Epidermal melanocyte (primary cell): ENCODE measurements around the gene DNAI7.

Source experiments
- DNase-seq: peaks from one replicate; pipeline ENCODE4 v3.0.0; 2011; ENCODE audit warnings: low spot score; ENCODE audit not compliant: insufficient read length

Gene DNAI7

DNA sequence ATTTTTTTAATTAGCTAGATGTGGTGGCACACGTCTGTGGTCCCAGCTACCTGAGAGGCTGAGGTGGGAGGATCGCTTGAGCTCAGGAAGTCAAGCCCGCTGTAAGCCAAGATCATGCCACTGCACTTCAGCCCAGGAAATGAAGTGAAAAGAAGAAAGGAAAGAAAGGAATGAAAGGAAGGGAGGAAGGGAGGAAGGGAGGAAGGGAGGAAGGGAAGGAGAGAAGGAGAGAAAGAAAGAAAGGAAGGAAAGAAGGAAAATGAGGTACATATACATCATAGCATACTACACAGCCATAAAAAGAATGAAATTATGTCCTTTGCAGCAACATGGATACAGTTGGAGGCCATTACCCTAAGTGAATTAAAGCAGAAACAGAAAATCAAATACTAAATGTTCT is 12.2 kb downstream of the DNAI7 start:
- DNase-seq = no peak

GRCh38 chr12:25162866-25163265 is 32.1 kb downstream of the DNAI7 start:
- no peak for DNase-seq

DNA sequence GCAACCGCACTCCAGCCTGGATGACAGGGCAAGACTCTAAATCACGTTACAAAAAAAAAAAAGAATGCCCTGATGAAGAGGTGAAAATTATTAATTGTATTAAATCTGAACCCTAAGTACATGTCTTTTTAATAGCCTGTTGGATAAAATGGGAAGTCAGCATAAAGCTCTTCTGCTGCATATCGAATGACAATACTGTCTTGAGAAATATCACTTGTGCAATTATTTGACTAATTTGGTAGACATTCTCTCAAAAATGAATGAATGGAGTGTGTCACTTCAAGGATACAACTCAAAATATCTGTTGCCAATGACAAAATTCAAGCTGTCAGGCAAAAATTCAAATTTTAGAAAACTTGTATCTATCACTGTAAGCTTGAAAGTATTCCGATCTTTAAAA is 38.9 kb downstream of the DNAI7 start:
- no peak for DNase-seq

- peak; percentile 49 for DNase-seq
Observed at GRCh38 chr12:25155022-25155576, 39.9 kb downstream of the DNAI7 start.

DNA sequence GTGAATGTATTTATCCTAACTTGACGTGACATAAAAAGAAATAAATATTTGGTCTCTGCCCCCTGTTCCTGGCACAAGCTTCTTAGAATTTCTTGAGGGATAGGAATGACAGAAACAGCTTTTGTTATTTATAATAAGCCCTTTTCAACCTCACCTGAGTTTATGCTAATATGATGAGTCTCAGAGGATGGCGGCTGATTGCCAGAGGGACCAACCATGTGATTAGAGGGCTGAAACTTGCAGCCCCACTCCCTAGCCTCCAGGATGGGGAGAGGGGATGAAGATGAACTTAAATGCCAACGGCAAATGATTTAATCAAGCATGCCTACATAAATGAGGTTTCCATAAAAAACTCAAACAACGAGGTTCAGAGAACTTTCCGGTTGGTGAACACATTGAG is 42.9 kb downstream of the DNAI7 start:
- no peak for DNase-seq

DNA sequence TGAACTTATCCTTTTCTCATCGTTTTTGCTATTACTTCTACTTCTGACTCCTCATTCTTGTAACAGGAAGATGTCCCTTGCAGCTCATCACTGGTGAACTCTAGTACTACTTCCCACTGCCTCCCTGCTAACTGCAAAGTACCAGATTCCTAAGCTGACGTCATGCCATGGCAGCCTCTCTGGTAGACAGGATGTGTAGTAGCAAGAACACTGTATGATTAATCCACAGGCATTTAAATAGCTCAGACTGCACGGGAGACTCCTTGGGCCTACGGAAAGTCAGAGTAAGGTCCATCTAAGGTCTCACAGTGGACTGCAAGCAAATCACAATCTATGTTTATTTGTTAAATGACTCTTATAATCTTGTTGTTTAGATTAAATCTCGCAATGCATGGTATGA is 43.5 kb downstream of the DNAI7 start:
- DNase-seq = peak; percentile 42

DNA sequence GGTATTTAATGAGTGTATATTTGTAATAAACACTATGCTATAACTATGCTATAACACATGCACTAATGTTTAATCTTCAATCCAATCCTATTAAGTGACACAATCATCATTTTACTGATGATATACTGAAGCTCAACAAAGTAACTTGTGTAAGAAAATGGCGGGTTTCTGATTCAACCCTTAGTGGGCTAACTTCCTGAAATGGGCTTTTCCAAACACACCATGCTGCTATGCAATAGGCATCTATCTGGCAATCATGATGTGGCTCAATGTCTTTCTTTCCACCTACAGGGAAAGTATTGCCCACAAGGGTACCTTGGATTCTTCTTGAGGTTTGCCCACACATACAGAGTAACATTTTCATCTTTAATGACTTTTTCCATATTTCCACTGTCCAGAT is 48.3 kb downstream of the DNAI7 start:
- DNase-seq = no peak

GRCh38 chr12:25135531-25136154 is 59.3 kb downstream of the DNAI7 start:
- DNase-seq = no peak

DNA sequence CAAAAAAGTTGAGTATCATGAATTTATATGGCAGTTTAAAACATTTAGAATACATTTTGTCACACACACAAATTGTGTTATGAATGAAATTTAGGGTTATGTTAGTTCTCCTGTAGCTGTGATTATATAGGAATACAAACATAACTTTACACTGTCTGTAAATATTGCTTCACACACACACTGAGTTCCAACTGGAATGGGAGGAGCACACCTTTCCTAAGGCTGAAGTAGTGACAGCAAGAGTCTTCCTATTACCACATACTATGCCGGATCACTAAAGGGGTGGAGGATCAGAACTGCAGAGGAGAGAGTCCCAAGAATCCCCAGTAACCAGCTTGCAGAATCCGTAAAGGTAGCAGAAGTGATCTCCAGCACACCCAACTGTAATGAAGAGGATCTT is 63.7 kb downstream of the DNAI7 start:
- DNase-seq = no peak

- peak; percentile 27 for DNase-seq
Observed at GRCh38 chr12:25130741-25131188, 64.2 kb downstream of the DNAI7 start.

GRCh38 chr12:25126746-25127145 is 68.2 kb downstream of the DNAI7 start:
- no peak for DNase-seq

GRCh38 chr12:25126101-25126500 is 68.9 kb downstream of the DNAI7 start:
- no peak for DNase-seq

DNA sequence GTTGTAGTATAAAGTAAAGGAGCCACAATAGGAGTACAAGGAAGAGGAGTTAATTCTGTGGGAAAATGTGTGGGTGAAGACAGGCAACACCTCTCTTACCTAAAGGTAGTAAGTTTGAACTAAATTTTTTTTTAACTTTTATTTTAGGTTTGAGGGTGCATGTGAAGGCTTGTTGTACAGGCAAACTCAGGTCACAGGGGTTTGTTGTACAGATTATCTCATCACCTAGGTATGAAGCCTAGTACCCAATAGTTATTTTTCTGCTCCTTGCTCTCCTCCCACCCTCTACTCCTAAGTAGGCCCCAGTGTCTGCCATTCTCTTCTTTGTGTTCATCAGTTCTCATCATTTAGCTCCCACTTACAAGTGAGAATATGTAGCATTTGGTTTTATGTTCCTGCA is 70.5 kb downstream of the DNAI7 start:
- DNase-seq = no peak

DNA sequence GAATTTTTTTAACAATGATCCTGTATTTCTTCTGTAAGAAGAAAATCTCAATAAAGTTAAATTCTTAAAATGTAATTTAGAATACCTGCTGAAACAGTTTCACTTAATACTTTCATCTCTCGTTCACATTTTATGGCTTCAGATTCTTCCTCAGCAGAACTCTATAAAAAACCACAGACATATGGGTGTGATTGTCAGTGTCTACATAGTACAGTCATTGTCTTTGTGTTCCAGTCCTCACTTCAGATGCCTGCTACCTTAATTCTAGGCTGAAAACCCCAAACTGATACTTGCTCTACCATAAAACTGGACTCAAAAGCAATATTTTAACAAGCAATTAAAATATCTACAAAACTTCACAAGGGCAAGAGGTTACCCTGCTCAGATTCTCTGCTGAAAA is 71.8 kb downstream of the DNAI7 start:
- no peak for DNase-seq

GRCh38 chr12:25121916-25122315 is 73.0 kb downstream of the DNAI7 start:
- no peak for DNase-seq

- DNase-seq = no peak
Observed at GRCh38 chr12:25121110-25121509, 73.8 kb downstream of the DNAI7 start.

- no peak for DNase-seq
Observed at GRCh38 chr12:25119020-25119419, 75.9 kb downstream of the DNAI7 start.

DNA sequence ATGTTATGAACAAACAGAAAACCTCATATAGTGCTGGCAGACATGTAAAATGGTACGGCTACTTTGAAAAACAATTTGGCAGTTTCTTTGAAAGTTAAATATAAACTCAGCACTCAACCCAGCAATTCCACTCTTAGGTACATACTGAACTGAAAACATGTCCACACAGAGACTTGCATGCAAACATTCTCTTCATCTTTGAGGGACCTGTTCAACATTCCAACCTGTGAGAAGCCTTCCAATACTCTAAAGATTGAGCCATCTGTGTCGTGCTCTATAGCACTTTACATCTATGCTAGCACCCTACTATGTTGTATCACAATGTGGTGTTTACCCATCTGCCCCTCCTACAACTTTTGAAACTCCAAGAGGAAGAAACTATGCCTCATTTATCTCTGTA is 79.3 kb downstream of the DNAI7 start:
- no peak for DNase-seq

- no peak for DNase-seq
Observed at GRCh38 chr12:25113651-25114050, 81.3 kb downstream of the DNAI7 start.

DNA sequence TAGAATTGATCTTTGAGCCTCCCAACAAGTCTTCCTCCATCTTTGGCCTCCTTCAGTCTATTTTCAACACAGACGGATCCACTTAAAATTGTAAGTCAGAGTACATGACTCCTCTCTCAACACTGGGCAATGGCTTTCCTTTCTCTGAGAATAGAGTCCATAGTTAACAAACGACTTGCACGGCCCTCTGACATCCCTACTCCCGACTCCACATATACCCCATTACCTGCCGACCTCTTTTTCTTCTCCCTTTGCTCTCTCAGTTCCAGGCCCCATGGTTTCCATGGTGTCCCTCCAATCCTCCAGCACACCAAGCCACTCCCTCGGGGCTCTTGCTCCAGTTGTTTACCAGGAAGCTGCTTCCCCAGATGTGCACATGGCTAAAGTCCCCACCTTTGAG is 84.7 kb downstream of the DNAI7 start:
- DNase-seq = no peak

DNA sequence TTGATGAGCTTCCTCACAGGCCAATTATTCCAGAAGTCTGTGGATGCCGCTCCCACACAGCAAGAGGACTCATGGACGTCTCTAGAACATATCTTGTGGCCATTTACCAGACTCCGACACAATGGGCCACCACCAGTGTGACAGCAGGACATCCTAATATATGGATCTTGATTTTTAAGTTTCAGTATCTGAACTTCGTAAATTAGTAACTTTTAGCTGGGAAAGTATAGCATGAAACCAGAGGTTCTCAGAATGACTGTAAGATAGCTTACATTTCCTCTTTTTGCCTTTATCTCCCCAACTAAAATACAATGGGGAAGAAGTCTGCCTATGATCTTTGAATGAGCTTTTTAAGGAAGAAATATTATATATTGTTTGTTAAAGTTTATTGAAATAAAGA is 87.0 kb downstream of the DNAI7 start:
- DNase-seq = no peak

GRCh38 chr12:25106818-25107217 is 88.1 kb downstream of the DNAI7 start:
- no peak for DNase-seq

GRCh38 chr12:25102402-25102801 is 92.6 kb downstream of the DNAI7 start:
- no peak for DNase-seq

GRCh38 chr12:25101092-25101445 is 93.9 kb downstream of the DNAI7 start:
- DNase-seq = no peak
